ENCODE results near the gene AGTRAP. TPM values are rescaled to one million over a fixed set of nuclear protein-coding genes. Genes with fewer than 3 reads are reported as not detected.

Gene AGTRAP
- total and polyA plus RNA-seq, 2 of the 8 experiments (the other 6 are each of a cell fraction or from before 2014, with no cell fraction given), result 69.7 to 192 TPM

- TF ChIP-seq CTCF (IDR thresholded peaks at IDR 0.05; ENCODE audit: control extremely low read depth in 1 of 3, insufficient read depth in 1 of 3, low read depth in 1 of 3, low read length in 3 of 3), result no peak
- no peak for TF ChIP-seq POLR2AphosphoS5 (IDR thresholded peaks at IDR 0.05; ENCODE audit: low read depth, low read length)
- TF ChIP-seq KDM1A (IDR thresholded peaks at IDR 0.05; ENCODE audit: borderline replicate concordance, low read length), result no peak
- TF ChIP-seq EGR1 (IDR thresholded peaks at IDR 0.05; ENCODE audit: borderline replicate concordance, low read depth, low read length), result no peak
- no peak for TF ChIP-seq CHD2 (IDR thresholded peaks at IDR 0.05; ENCODE audit: low read length)
- TF ChIP-seq CHD1 (IDR thresholded peaks at IDR 0.05; ENCODE audit: low read depth, low read length), result no peak
- no peak for TF ChIP-seq ZNF274 (IDR thresholded peaks at IDR 0.05; ENCODE audit: borderline replicate concordance, extremely low read depth, low read length)
Observed at GRCh38 chr1:11749996-11750395, 14.1 kb downstream of the AGTRAP start (continued).

Measured in H1 (cell line).